Measurements from ENCODE around the gene ZNF212.

GRCh38 chr7:149245744-149246143 is 6.3 kb downstream of the ZNF212 start:
- no peak for TF ChIP-seq CTCF (IDR thresholded peaks at IDR 0.05 in 8 of 11, conservative IDR thresholded peaks at IDR 0.05 in 3 of 11)
- no peak for TF ChIP-seq POLR2A (IDR thresholded peaks at IDR 0.05)
